Stimulated activated naive CD4-positive, alpha-beta T cell (primary cell): ENCODE measurements around the gene CCDC88C.

Experiments used
- DNase-seq, 6 experiments: peaks; one replicate each; lab custom pipeline; 2025; lab: John Stamatoyannopoulos, UW

Gene CCDC88C

GRCh38 chr14:91396959-91397815 lies 20.4 kb downstream of the CCDC88C start:
- DNase-seq, result peak; percentile 26 to 72 (median 56)

- no peak for DNase-seq
Measured at GRCh38 chr14:91396013-91396660, 21.5 kb downstream of the CCDC88C start.

- no peak for DNase-seq
Measured at GRCh38 chr14:91395466-91395865, 22.2 kb downstream of the CCDC88C start.

DNA sequence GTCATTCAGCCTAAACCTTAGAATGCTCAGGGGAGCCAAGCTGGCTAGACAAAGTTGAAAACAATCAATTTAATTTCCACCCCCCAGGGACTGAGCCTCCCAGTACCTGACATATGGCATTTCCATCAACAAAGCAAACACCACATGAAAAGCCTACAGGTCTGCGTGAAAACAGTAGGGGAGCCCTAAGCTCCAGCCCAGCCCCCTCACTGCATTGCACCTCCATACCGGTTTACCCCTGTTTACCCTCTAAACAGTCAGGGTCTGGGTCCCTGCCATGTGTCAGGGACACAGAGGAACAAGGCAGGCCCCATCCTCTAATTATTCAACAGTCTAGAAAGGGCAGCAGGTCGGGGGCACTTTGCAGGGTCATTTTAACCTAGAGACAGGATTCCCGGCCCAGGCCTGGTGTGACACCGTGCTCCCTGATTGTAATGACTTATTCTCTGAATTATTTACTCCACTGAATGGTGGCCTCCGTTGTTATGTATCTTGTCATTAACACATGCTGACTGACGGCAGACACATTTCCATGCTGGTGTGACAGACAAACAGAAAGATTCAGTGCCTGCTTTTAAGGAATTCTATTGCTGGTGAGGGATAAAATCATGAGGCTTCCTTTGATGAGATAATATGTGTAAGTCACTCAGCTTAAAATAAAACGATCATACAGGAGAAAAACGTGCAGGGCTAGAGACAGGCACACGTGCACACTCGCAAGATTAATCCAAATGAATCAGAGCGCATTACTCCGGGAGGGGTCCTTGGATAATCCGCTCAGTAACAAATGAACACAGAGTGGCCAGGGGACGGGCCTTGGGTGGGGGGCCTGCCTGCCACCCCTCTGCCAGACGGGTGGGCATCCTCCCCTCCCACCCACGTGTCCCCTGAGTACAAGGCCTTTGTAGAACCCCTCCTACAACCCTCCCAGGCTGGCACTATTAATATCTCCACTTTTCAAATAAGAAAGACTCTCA lies 23.2 kb downstream of the CCDC88C start:
- no peak for DNase-seq

DNA sequence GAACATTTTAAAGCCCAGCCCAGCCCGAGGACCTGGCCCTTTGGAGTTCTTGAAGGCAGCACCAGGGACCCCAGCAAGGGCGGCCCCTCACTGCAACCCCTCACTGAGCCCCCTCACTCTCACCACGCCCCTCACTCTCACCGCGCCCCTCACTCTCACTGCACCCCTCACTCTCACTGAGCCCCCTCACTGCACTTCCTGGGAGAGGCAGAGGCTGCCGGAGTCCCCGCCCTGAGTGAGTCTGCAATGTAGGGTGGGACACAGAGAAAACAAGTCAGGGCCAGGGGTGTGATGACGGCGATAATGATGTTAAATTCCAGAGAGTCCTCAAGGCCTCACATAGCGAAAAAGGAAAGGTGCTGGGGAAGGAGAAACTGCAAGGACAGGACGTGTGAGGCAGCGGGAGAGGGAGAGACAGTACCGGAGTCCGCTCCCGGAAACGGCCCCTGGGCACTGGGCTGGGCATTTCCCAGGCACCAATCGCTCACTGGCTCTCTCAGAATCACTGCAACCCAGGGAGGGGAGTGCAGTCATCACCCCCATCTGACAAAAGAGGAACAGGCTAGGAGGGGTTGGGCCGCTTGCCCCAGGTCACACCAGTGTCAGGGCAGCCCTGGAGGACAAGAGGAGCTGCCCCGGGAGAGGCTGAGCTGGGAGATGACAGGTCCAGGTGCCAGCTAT lies 24.9 kb downstream of the CCDC88C start:
- no peak for DNase-seq

- no peak for DNase-seq
Measured at GRCh38 chr14:91390165-91390778, 27.3 kb downstream of the CCDC88C start.

- DNase-seq, result no peak
Measured at GRCh38 chr14:91389150-91389549, 28.5 kb downstream of the CCDC88C start.

GRCh38 chr14:91388551-91388975 lies 29.1 kb downstream of the CCDC88C start:
- DNase-seq, result peak in 3 of 6 experiments; percentile 24 to 41 (median 32)

- no peak for DNase-seq
Measured at GRCh38 chr14:91387951-91388381, 29.7 kb downstream of the CCDC88C start.

GRCh38 chr14:91387169-91387835 lies 30.3 kb downstream of the CCDC88C start:
- DNase-seq, result no peak

GRCh38 chr14:91385697-91386096 lies 31.9 kb downstream of the CCDC88C start:
- DNase-seq, result no peak

DNA sequence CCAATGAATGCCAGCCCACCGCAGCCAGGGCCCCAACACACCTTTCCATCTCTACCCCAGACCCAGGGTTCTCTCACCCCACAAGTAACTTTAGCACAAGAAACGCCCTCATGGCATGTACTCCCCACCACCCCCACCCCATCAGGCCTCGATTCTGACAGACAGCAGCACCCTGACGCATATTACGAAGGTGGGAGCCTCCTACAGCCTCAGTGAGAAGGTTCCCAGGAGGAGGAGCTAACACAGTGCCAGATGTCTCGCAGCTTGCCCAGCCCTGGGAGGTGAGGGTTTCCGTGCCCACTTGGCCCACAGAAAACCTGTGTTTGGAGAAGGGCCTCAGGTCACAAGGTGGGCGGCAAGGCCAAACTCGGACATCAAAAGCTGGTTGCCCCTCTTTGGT lies 32.4 kb downstream of the CCDC88C start:
- DNase-seq, result no peak

- no peak for DNase-seq
Measured at GRCh38 chr14:91383439-91383838, 34.2 kb downstream of the CCDC88C start.

- DNase-seq, result no peak
Measured at GRCh38 chr14:91381801-91382670, 35.6 kb downstream of the CCDC88C start.

- DNase-seq, result no peak
Measured at GRCh38 chr14:91380610-91381371, 36.8 kb downstream of the CCDC88C start.

- no peak for DNase-seq
Measured at GRCh38 chr14:91380123-91380522, 37.5 kb downstream of the CCDC88C start.

DNA sequence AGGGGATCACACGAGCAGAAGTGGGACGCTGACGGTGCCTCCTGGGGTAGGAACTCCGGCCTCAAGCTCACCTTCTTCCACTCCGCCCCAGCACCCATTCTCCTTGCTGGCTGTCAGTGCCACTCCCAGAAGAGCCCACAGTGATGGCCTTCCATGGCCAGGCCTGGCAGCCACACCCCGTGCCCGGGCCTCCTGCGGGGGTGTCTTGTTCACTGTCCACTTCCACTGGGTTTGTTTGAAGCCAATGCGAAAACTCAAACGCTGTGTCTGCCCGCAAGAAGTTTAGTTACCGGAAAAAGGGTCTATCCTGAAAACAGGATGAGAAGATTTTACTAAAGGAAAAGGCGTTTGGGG lies 38.1 kb downstream of the CCDC88C start:
- DNase-seq, result no peak

DNA sequence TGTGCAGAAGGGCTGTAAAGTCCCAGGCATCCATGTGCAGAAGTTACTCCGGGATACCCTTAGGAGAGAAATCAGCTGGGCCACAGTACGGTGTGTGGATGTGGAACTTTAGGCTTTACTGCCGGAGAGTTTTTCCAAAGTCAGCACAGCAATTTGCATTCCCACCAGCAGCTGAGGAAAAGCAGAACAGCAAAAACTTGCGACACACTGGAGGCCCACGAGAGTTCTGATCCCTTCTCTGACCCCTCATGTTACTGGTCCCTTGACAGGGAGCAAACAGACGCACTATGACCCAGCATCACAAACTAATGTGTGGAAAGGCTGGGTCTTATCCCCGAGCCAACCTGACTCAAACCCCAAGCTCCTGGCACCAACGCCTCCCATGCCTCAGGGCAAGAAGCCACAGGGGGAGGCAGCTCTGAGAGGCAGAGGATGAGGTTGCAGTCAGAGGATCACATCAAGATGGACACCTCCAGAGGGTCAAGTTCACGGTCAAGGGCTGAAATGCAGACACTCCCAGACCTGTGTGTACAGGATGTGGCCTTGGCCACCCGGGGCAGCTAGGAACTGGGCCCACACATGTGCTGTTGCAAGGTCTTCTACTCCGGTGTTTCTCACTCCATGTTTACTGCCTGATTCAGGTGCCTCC lies 38.6 kb downstream of the CCDC88C start:
- DNase-seq, result no peak
